NCI-H1417 treated with DMSO at 0.1 percent for 48 hours (cell line): Measurements from ENCODE around the gene PLIN4.

Experiments used
- DNase-seq: peaks from one replicate; lab custom pipeline; 2025; lab: John Stamatoyannopoulos, UW

The PLIN4 gene

DNA sequence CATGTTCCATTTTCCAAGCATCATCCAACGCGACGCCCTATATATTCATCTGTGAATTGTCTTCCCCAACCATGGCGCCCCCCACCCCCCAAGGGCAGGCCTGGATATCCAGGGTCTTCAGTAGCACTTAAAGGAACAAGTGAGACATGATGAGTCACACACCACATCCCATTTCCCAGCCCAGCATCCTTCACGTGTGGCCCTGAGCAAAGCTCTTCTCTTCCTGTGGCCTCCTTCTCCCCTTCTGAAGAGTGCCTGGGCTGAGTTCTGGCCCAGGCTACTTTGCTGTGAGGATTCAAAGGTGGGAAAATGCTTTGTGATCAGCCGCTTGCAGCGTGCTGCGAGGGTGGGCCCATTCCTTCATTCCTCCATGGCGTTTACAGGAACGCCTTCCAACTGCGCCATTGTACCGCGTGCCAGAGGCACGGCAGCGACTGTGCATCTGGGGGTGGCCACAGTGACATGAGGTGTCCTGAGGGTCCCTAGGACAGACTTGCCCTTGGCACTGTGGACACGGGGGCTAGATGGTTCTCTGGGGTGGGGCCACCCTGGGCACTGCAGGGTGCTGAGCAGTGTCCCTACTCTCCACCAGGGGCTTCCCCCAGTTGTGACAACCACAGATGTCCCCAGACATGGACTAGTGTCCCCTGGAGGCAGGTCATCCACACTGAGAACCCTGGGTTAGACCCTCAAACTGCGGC, 11.7 kb downstream of the PLIN4 start:
- DNase-seq: no peak

DNA sequence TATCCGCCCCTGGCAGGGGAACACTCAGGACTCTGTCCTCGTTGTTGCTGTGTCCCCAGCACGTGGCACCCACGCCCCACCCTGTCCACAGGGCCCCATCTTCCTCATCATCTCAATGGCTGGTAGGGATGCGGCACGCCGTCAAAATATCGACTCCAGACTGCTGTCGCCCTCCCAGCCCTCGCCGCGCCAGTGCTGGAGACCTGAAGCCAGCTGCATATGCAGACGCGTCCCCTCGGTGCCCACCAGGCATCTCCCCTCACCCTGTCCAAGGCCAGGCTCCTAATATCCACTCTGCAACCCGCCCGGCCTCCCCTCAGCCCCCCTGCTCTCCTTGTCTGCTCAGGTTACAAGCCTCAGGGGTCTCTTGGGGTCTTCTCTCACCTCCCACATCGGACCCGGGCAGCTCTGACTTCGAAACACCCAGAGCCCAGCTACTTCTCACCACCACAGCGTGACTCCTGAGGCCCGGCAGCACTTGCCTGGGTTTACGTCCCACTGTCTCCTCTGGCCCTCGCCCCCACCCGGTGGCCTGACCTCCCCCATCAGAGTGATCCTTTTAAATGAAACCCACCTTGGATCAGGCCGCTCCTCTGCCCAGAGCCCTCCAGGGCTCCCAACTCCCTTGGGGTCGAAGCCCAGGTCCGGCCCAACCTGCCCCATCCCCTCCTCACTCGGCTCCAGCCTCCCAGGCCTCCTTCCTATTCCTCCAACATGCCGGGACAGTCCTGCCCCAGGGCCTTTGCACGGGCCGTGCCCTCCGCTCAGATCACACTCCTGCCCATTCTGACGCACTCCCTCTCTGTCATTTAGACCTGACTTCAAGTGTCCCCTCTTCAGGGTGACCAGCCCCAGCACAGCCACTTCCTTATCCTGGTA, 12.5 kb downstream of the PLIN4 start:
- no peak for DNase-seq

DNA sequence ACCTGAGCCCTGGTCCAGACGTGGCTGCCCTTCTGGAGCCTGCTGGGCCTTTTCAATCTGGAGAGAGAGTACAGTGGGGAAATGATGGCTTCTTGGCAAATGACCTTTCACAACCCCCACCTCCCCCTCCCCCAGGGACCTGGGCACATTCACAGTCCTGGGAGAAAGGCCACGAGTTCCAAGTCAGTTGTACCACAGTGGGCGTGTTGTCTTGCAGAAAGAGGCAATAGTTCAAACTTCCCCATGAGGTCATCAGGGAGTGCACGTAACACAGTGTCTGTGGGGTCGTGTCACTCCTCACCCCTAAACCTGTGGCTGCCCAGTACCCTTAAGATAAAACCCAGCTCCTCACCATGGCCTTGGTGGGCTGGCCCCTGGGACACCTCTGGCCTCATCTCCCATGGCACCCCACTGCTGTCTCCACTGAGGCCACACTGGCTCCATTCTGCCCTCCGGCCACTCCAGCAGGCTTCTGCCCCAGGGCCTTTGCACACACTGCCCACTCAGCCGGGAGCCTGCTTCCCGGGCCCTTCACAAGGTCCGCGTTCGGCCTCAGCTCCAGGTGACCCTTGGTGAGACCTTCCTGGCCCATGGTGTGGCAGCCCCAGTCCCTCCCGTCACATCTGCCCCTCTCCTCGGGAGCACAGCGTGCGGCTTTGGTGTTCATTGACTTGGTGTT, 13.3 kb downstream of the PLIN4 start:
- DNase-seq: no peak

DNA sequence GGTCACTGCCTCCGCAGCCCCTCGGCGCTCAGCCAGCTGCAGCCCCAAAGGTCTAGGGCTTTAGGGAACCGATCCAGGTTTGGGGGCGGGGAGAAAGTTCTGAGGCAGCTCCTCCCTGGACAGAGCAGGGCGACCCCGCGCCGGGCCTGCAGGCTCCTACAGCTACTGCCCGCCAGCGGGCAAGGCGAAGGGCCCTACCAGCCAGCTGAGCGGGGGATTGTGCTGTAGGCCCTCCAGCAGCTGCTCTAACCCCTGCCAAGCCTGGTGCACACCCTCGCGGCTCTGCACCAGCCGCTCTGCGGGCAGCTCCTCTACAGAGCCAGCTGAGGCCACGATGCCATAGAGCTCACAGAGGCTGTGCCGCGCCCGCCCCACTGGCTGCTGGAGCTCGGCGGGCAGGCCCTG, 14.0 kb downstream of the PLIN4 start:
- DNase-seq: no peak

DNA sequence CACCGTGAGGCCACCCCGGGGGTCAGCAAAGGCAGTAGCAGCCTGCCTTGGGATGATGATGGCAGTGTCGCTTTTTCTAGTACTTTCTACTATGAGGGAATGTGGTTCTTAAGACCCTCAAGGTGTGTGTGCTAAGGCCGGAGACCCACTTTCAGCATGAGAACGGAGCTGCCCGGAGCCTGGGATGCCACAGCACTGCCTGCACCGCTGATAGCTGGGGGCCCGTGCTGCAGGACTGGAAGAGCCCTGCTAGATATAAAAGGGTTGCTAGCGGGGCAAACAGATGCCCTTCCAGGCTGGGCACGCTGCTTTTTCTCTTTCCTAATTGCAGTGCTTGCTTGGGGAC, 14.5 kb downstream of the PLIN4 start:
- no peak for DNase-seq

DNA sequence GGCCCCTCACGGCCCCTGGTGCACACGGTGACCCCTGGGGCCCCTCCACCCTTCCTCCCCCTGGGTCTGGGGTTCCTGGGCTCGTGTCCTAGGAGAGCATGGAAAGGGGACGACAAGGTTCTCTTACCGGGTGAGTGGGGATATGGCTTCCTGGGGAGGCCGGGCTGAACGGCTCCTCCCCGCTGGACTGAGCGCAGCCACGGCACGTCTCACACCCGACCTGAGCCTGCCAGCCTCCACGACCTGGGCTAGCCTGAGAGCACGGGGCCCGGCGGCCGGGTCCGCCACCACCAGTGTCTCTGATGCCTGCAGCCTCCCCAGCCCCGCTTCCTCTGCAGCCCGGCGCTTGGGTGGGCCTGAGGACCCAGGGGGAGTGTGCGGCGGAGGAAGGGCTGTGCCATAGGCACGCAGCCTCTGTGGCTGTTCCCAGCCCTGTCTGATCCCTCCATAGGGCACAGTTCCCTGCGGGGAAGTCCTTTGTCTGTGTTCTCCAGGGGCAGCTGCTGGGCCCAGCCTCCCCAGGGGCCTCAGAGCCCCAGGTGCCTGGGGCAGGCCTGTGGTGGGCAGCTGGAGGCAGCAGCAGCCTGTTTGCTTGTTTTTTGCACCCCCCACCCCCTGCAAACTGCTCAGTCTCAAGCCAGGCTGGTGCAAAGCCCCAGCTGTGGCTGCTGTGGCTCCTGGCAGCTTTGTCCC, 15.0 kb downstream of the PLIN4 start:
- no peak for DNase-seq

DNA sequence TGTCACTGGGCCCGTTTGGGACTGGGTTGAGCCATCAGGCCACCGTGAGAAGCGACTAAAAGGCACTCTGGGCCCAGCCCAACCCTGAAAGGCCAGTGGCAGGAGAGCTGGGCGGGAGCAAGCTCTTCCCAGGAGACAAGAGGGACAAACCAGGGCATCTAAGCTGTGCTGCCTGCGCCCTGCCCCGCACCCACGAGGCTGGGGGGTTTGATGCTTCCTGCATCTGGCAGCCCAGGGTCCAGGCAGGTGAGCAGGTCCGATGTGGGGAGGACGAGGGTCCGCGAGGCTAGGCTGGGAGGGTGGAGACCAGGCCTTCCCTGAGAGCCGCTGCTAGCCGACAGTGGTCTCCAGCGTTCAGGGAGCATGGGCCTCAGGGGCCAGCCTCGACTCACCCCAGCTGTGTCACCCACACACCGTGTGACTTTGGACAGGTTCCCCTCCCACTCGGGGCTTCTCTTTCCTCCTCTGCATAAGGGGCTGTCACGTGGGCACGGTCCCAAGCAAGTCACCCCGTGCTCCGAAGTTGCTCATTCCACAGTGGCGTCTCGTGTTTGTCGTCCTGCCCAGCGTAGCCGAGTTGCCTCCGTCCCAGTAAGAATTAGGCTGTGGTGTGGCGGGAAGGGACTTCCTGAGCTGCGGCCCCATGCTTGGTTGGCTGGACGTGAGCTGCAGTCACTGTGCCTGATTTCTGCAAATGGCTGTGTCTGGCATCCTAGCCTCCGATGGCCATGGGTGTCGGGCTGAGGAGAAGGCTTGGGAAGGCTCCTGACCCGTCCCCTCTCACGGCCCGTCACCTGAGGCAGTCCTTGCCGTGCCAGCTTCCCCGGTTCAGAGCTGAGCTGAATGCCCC, 15.8 kb downstream of the PLIN4 start:
- DNase-seq: no peak

DNA sequence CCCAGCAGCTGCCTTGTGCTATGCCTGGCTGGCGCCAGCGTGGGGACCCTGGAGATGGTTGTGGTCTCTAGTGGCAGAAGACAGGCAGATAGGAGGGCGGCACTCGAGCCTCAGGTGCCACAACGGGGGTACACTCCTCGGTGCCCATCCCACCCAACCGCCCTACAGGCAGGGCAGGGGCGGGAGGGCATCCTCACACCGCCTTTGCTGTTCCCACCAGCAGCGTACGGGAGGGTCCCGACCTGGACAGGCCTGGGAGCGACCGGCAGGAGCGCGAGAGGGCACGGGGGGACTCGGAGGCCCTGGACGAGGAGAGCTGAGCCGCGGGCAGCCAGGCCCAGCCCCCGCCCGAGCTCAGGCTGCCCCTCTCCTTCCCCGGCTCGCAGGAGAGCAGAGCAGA, 16.6 kb downstream of the PLIN4 start:
- no peak for DNase-seq

DNA sequence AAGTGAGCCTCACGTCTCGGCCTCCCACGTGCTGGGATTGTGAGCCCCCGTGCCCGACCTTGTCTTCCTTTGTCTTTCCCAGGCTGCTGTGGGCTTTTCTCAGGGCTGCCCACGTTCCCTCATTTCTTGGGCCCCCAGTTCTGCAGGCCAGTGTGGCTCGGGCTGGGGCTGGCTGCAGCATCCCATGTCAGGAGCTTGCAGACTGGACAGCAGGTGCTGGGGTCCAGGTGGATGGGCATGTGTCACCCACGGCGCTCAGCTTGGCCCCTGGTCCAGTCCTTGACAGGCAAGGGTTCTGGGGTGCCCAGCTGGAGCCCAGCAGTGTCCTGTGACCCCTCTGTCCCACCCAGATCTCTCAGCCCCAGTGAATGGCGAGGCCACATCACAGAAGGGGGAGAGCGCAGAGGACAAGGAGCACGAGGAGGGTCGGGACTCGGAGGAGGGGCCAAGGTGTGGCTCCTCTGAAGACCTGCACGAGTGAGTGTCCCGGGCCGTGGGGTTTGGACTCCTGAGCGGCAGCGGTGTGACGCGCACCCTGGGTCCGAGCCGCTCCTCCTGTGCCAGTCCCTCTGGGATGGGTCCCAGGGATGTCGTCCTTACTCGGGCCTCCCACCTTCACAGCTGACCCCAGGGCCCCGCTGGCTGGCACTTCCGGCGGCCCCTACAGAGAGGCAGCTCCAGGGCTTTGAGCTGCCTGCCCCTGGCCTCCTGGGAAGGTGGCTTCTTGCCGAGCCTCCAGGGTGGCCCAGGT, 17.3 kb downstream of the PLIN4 start:
- DNase-seq: no peak

DNA sequence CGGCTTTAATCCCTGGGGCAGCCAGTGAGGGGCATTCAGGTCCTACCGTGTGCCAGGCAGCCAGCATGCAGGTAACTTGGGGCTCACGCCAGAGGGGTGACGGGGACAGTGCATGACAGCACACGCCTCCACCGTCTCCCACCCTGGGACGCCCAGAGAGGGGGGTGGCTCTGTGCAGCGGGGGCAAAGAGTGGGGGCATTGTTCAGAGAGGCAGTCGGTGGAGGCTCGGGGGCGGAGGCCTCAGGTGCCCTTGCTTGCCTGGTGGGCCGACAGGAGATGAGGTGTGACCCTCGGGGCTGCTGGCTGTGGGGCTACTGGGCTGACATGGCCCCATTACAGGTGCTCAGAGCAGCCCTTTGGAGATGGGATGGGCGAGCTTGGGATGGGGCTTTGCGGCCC, 18.4 kb downstream of the PLIN4 start:
- no peak for DNase-seq

DNA sequence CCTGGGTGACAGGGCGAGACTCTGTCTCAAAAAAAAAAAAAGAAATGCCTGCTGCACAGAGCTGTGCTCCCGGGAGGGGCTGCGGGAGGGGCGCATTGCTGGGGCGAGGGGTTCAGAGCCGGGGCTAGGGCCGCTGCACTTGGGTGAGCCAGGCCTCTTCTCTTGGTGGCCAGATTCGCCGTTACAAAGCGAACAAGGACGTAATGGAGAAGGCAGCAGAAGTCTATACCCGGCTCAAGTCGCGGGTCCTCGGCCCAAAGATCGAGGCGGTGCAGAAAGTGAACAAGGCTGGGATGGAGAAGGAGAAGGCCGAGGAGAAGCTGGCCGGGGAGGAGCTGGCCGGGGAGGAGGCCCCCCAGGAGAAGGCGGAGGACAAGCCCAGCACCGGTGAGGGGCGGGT, 19.0 kb downstream of the PLIN4 start:
- no peak for DNase-seq

DNA sequence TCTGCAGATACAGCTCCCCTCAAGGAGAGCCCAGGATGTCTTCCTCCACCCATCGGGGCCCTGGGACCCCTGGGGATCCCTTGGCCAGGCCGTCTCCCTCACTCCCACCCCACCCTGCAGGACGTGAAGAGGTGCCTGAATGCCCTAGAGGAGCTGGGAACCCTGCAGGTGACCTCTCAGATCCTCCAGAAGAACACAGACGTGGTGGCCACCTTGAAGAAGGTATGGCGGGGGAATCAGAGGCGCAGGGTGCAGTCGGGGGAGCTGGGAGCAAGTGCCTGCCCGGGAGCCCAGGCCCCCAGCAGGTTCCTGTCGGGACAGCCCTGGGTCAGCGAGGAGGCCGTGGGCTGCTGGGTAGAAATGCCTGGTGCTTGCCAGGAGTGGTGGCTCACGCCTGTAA, 19.6 kb downstream of the PLIN4 start:
- DNase-seq: no peak

DNA sequence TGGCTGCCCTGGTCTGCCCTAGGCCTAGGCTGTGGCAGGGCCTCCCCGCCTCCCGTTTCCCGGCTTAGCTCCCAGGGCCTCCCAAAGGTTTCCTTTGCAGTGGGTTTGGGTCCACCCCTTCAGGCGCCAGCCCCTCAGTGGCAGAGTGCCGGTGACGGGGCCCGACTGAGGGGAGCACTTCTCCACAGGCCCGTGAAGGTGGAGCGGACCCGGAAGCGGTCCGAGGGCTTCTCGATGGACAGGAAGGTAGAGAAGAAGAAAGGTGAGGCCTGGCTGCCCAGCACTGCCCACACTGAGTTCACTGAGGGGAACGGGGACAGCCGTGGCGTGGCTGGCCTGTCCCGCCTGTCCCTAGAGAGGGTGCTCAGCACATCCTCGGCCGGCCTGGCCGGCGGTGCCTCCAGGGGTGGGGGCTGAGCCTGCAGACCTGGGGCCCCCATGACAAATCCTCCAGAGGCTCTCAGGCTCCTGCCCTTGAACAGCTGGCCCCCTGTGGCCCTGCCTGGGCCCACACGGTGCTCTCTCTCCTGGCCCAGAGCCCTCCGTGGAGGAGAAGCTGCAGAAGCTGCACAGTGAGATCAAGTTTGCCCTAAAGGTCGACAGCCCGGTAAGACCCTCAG, 20.4 kb downstream of the PLIN4 start:
- no peak for DNase-seq

DNA sequence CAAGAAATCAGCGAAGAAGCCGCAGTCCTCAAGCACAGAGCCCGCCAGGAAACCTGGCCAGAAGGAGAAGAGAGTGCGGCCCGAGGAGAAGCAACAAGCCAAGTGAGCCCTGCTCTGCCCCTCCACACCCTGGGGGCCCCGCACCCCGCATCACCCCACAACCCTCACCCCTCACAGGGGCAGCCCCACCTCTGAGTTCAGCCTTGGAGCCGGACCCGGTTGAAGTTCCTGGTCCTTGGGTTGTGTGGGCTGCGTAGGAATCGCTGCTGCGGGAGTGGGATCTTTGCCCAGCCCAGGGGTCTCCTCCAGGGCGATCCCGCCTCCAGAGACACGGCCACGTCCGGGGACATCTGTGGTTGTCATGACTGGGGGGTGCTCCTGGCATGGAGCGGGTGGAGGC, 22.0 kb downstream of the PLIN4 start:
- no peak for DNase-seq

DNA sequence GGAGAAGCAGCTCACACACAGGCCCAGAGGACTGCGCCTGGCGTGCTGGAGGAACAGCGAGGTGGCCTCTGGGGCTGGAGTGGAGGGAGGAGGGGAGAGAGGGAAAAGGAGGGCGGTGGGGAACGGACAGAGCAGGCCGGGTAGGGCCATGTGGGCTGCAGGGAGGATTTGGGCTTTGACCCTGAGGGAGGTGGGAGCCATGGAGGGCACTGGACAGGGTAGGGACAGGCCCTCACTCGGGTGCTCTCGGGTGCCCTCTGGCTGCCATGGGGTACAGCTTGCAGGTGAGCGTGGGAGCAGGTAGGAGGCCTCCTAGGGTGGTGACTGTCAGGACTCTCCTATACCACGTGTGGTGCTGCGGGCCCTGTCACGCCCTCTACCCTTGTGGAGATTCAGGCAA, 22.8 kb downstream of the PLIN4 start:
- no peak for DNase-seq

DNA sequence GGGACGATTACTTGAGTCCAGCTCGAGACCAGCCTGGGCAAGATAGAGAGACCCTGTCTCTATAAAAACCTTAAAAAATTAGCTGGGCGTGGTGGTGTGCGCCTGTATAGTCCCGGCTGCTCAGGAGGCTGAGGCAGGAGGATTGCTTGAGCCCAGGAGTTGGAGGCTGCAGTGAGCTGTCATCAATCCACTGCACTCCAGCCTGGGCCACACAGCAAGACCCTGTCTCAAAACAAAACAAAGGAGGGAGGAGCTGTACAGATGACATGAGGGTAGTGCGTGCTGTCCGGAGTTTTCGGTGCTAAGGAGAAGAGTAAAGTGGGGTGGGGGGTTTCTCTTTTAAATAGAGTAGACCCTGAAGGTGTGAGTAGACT, 23.6 kb downstream of the PLIN4 start:
- no peak for DNase-seq

DNA sequence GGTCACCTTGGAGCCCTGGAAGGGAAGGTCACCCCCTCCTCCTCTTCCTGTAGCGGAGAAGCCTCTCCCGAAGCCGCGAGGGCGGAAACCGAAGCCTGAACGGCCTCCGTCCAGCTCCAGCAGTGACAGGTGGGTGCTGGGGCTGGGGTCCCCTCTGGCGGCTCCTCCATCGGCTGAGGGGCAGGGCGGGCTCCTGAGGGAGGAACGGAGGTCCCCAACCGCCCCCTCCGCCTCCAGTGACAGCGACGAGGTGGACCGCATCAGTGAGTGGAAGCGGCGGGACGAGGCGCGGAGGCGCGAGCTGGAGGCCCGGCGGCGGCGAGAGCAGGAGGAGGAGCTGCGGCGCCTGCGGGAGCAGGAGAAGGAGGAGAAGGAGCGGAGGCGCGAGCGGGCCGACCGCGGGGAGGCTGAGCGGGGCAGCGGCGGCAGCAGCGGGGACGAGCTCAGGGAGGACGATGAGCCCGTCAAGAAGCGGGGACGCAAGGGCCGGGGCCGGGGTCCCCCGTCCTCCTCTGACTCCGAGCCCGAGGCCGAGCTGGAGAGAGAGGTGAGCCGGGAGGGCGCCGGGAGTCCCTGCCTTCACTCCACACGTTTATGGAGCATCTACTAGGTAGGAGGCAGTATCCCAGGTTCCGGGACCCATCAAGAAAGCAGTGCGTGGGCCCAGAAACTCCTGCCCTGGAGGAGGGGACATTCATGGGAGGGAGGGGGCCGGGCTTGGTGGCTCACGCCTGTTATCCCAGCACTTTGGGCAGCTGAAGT, 24.2 kb downstream of the PLIN4 start:
- DNase-seq: no peak

DNA sequence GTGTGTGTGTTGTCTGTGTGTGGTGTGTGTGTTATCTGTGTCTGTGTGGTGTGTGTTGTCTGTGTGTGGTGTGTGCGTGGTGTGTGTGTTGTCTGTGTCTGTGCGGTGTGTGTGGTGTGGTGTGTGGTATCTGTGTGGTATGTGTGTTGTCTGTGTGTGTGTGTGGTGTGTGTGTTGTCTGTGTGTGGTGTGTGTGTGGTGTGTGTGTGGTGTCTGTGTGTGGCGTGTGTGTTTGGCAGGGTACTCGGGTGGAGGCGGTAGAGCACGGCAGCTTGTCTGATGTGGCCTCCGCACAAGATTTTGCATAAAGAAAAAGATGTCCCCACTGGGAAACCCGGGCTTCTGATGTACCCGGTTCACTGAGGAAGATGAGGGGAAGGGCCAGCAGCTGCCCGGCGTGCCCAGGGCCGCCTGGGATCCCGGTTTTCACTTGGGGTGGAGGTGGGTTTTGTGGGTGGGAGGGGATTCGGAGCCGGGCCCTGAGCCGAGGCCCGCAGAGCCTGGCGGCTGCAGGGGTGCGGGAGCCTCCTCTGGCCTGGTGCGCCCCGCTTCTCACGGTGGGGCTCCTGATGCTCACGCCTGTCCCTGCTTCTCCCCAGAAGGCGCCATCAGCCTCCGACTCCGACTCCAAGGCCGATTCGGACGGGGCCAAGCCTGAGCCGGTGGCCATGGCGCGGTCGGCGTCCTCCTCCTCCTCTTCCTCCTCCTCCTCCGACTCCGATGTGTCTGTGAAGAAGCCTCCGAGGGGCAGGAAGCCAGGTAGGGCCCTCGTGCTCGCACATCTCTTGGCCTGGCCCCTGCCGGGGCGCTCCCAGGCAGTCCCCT, 25.0 kb downstream of the PLIN4 start:
- no peak for DNase-seq
